Erythroblast (primary cell): ENCODE data around the gene PAX3.

Experiments
- DNase-seq, 2 experiments: peaks; one replicate each; lab custom pipeline; 2025; lab: John Stamatoyannopoulos, UW
- GATA1 ChIP-seq: IDR thresholded peaks from 2 replicates; pipeline ENCODE4 v1.6.1; 2011; ENCODE audit warnings: low read depth, mild to moderate bottlenecking, control low read depth, low read length, moderate library complexity
- POLR2A ChIP-seq: IDR thresholded peaks from 2 replicates; pipeline ENCODE4 v1.6.1; 2011; ENCODE audit warnings: mild to moderate bottlenecking, low read length

The PAX3 gene

DNA sequence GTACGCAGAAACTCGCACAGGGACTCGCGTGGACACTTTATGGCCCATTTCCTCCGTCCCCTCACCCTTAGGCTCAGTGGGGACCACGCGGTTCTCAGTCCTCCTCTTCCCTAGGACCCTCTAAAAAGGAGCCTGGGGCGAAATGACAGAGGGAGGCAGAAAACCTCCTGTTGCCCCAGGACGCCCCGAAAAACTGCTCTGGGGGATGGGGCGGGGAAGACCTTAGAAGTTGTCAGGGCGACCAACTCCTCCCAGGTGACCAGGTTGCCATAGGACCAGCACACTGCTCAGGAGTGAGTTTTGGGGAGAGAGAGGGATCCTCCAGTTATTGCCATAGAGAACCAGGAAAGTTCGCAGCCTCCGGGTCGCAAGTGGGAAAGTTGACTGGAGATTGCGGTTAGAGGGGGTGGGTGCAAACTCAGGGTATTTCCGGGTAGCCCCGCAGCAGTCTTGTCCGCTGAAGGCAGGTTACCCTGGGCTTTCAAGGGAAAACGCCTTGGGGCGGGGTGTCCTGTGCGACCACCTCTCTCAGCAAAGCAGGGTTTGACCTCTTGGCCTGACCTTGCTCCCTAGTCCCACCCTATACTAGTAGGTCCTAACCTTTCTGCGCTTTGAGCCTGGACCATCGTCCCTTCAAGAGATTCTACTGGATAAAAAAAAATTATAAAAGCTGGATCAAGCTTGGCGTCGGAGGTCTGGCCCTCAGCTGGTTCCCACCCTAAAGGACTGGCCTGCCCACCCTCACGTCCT, 7.8 kb upstream of the PAX3 start:
- DNase-seq: no peak
- TF ChIP-seq POLR2A: no peak
- TF ChIP-seq GATA1: no peak

DNA sequence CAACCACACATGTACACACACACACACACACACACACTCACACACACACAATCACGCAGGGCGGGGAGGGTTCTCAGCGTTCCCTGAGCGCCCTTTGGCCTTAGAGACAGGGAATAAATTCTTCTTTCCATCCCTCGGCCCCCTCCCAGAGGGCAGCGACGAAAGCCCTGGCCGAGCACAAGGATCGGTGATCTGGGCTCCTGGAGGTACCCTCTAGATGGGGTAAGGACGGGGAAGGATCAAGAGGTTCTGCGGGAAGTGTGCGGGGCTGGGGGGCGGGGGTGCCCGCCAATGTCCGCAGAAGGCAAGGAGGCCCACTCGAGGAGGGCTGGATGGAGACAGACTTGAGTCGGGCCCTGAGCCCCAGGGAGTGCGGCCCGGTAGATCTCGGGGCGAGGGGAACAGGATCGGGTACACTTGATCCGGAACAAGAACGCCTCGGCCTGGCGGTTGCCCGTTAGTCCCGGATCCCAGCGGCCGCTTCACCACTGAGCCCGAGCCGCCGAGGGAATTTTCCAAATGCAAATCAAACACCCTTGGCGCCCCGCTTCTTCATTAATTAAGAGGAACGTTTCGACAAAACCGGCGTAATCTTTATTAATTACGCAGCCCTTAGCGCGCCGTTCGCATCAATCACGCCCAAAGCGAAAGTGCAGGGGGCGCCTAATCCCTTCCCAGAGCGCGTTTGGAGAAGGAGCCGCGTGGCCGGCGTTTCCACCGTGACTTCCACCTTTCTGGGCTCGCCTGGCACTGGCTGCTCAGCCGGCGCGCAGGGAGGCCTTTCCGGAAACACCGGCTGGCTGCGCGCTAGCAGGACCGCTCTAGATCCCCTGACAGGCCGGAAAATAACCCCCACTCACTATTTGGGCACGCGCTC, 7.0 kb upstream of the PAX3 start:
- DNase-seq: no peak
- no peak for TF ChIP-seq POLR2A
- TF ChIP-seq GATA1: no peak

DNA sequence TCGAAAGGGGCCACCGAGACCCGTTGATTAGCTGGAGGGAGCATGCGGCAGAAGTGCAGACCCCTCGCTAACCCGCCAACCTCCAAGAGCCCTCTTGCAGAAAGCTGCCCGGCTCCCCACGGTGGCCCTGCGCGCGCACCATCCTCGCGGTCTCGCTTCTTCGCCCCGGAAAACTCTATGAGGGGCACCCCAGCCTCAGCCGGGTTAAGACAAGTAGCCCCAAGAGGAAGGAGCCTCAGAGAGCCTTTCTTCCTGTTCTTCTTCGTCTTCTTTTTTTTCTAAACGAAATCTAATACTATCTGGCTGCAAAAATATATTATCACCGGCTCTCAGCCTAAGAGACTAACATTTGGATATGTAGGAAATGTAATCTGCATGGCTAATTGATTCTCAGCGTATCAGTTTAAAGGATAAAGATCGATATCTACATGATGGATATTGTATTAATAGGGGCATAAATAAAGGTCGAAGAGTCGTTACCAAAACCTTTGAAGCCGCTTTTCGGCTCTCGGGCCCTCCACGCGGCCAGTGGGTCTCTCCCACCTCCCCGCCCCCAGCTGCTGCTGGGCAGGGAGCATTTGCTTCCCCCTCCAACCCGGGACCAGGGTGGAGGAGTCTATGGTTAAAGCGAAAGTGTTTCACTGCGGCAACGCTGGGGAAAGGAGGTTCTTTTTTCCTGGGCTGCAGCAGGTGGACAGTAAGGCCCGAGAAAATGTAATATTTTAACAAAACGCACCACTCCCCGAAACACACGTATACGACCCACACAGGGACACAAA, 6.1 kb upstream of the PAX3 start:
- TF ChIP-seq POLR2A (no peak), GATA1 (no peak)
- no peak for DNase-seq

DNA sequence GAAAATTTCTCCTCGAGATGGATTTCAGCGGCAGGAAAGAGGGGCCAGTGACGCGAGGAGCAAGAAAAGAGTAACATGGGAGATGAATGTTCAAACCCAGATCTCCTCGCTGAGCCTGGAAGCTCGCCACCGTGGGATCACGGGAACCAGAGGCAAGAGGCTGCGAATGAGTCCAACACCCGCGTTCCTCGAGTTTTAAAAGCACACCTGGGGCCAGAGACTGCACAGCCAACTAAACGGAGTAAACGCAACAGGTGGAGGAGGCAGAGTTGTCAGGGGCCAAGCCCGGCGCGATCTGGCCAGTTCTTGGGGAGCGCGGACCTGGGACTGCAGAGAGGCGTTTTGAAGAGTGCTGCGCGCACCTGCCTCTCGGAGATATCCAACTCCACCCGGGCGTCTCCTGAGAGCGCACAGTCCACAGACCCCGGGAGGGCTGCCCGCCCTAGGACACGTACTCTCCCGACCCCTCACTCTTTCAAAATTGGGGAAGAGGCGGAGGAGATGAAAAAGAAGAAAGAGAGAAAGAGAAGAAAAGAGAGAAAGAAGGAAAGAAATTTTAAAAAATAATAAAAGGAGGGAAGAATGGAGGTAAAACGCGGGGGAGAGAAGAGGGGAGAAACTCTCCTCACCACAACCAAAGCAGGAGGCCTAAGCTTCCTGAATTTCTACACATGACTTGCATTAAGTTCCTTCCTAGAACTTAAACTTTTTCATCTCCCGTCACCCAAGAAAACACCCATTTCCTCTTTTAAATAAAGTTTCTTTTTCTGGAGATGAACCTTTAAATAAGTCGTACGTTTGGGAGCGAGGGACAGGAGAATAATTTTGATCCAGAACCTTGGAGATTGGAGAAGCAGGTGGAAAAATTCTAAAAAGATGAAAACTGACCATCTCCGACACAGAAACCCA, 5.3 kb upstream of the PAX3 start:
- no peak for DNase-seq

DNA sequence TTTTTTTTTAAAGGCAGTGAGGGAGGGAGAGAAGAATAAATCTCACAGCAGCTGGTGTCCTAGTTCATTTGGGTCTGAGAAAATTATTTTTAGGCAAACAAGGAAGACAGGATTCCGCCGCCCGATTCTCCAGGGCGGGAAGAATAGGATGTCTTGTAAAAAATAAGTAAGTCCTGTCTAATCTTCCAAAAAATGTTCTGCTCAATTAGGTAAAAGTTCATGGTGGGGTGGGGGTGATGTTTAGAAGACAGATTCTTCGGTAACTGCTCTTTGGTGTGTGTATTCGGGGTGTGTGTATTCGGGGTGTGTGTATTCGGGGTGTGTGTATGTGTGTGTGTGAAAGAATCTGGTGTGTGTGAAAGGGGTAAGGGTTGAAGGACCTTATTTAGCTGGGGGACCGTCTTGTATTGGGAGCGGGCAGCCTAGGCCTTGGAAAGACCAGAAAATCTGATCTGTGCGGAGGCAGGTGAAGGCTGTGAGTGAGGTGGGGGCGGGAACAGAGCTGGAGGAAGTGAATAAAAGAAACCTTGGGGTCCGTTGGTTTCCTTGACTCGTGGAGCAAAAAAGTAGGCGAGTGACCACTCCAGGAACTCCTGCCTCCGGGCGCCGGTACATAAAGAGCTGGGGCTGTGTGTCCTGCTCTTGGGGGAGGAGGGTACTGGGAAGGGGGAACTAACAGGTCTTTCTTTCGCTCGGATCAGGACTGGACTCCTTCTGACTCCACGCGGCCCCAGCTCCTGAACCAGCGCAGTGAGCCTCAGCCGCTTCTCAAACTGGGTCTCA, 4.4 kb upstream of the PAX3 start:
- TF ChIP-seq POLR2A (no peak), GATA1 (no peak)
- no peak for DNase-seq

More for the DNA sequence above, 5.3 kb upstream of the PAX3 start:
- TF ChIP-seq GATA1 (no peak), POLR2A (no peak)

DNA sequence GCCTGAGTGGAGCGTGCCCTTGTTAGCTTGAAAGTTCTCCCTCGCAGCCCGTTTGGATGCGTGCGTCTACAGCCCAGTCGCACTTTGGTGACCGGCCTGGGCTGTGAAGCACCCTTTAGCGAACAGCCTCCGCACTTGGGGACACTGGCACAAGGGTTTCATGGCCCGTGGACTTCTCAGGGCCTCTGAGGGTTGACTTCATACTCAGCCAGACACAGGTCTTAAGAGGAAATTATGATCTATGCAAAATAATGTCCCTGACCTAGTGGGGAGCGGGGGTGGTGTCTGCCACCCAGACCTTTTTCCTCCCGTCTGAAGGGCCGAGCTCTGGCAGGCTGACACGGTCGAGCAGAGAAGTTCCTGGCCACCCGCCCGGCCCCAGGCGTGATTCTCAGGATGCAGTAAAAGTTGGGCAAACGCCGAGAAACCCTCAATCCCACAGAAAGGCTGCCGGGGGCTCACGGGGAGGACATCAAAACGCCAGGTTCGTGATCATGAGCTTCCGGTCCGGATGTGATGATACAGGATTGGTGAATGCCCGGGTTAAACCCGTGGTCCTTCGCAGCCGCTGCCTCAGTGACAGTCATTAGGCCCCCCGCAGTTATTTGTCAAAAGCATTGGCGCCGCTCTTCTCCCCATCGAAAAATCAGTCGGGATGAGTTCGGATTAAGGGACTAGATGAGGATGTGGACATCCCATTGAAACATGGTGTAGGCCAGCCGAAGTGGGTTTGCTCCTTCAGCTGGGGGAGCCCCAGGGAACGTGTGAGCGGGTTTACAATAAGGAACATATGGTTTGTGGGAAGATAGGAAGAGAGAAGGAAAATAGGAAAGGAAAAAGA, 3.6 kb upstream of the PAX3 start:
- DNase-seq: no peak
- TF ChIP-seq GATA1 (no peak), POLR2A (no peak)

DNA sequence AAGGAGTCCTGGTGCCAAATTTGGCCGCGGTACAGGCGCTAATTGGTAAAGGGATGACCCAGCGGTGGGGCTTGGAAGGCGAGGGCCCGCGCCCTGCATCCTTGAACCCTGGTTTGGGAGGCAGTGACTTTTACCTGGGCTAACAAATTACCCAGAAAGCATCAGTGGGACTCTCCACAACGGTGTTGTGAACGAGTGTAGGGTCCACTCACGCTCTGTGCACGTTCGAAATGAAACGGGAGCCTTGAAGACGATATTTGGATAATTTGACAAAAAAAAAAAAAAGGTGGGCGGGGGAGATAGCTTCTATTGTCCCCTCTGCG, 3.0 kb upstream of the PAX3 start:
- no peak for DNase-seq
- no peak for TF ChIP-seq GATA1
- no peak for TF ChIP-seq POLR2A

DNA sequence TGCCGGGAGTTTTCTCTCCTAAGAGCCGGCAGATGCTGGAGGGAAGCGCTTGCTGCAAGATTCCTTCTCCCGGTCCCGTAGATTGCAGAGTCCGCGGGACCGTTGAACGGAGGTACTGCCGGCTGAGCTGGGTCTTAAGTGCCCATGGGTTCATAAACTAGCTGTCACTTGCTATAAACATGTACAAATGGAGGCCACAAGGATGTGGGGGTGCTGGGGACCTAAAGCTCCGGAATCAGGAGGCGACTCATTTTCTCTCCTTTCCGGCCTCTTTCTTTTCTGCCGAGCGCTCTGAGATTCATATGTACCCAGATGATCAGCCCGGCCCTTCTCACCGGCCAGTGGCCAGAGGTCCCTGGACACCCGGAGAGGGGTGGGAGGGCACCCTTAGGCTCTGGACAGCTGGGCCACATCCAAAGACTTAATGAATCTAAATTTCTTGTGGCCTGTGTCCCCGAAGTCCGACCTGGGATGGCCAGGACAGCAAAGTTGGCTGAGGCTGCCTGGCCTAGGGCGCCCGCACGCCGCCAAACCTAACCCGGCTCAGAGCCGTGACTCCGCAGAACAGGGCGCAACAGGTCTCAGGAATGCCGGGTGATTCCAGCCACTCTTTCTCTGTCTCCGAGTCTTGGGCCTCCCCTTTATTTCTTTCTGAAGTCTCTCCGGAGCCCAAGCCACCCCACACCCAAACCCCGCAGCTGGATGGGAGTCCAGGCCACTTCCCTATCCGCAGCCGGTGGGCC, 2.4 kb upstream of the PAX3 start:
- no peak for DNase-seq
- TF ChIP-seq POLR2A (no peak), GATA1 (no peak)

DNA sequence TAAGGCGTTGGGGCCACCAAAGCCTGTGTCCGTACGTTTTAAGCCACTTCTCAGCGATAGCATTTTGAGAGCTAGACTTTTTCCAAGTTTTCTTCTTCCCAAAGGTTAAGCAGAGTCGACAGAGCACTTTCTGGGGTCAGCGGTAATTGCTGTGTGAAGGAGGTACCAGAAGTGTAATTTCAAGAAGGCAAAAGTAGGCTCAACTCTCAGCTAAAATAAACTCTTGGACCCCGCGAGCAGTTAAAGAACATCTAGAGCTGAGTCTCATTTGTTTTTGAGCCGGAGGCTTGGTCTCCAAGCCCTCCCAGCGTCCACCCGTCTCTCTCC, 1.9 kb upstream of the PAX3 start:
- no peak for DNase-seq
- no peak for TF ChIP-seq GATA1

DNA sequence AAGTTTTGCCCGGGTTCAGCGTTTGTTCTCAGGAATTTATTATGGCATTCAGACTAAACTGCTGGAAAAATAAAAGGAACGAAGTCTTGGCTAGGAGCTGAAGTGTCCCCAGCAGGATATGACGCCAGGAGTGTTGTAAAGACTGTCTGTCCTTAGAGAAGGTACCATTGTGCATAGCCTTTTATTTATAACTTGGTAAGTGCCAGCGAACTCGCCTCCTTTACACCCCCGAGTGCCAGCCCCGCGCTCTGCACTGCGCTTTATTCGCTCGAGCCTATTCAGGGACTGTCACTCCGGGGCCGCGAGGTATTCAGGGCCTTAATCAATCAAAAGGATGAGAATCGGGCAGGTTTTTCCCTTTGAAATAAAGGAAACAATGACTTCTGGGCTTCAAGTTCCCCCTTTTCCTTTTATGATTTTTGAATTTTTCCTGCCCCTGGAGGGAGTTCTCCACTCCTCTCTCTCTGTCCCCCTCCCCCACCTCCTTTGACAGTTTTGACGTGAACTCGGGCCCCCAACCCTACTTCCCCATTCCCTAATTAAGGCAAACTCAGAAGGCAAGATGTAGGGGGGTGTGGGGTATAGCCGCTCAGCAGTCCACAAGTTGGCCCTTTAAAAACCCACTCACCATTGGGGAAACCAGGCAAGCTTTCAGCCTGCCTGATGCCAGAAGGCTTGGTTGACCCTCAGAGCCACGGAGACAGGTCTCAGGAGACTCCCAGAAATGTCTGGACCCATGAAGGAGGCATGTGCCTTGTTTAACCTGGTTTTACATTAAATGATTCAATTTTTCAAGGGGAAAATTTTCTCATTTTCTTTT, 1.3 kb upstream of the PAX3 start:
- TF ChIP-seq GATA1 (no peak), POLR2A (no peak)

DNA sequence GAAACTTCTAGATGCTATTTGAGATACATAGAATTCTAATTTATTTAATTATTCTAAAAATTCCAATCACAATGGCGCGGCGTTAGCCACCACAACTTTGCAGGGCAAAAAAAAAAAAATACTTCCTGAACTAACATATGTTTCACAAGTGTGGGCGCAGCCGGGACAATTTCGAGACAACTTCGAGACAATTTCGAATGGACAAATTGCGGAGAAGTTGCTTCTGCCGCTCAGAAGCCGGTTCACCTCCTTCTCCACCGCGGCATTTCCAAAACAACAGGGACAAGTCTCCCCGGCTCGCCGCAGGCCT, 842 bp downstream of the PAX3 start:
- DNase-seq: no peak
- no peak for TF ChIP-seq POLR2A

More for the DNA sequence above, 1.3 kb upstream of the PAX3 start:
- DNase-seq: no peak
